Neural progenitor cell (in vitro differentiated cells): ENCODE results near the gene PLEKHF1.

Experiments
- EZH2phosphoT487 ChIP-seq: fragments of 200-600 bp; sonication (generic); IDR thresholded peaks from 2 replicates; pipeline ENCODE4 v1.6.1; 2017; ENCODE audit warnings: antibody characterized with exemption
- TF ChIP-seq, protein P1 (sequence below): fragments of 200-600 bp; sonication (generic); IDR thresholded peaks from 2 replicates; pipeline ENCODE4 v1.5.1; 2017; ENCODE audit warnings: antibody characterized with exemption, mild to moderate bottlenecking

DNA sequence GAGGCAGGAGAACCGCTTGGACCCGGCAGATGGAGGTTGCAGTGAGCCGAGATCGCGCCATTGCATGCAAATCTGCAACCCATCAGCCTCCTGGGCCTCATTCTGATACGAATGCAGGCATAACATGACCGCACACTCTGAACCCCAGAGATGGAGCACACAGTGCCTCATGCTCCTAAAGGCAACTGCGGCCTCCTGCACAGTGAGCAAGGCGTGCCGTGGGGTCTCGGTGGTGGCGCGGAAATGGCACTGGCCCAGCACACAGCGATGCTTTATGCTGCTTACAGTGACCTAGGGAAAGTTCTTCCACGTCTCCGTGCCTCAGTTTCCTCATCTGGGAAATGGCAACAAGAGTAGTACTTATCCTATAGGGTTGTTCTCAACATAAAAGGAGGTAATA, 51.8 kb downstream of the PLEKHF1 start:
- TF ChIP-seq, protein P1, sequence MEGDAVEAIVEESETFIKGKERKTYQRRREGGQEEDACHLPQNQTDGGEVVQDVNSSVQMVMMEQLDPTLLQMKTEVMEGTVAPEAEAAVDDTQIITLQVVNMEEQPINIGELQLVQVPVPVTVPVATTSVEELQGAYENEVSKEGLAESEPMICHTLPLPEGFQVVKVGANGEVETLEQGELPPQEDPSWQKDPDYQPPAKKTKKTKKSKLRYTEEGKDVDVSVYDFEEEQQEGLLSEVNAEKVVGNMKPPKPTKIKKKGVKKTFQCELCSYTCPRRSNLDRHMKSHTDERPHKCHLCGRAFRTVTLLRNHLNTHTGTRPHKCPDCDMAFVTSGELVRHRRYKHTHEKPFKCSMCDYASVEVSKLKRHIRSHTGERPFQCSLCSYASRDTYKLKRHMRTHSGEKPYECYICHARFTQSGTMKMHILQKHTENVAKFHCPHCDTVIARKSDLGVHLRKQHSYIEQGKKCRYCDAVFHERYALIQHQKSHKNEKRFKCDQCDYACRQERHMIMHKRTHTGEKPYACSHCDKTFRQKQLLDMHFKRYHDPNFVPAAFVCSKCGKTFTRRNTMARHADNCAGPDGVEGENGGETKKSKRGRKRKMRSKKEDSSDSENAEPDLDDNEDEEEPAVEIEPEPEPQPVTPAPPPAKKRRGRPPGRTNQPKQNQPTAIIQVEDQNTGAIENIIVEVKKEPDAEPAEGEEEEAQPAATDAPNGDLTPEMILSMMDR: no peak
- no peak for TF ChIP-seq EZH2phosphoT487
